ENCODE measurements around the gene TCAP. TPM values are rescaled to one million over a fixed set of nuclear protein-coding genes. Genes with fewer than 3 reads are reported as not detected.
A peak's percentile ranks its signal among the peaks of the same experiment; 100 is the strongest.

Gene TCAP
- total and polyA plus RNA-seq, 2 experiments from 2014 or later = 0.61 to 2.1 TPM

- no peak for TF ChIP-seq CTCF (conservative IDR thresholded peaks at IDR 0.05; ENCODE audit: low read depth in 2 of 2)
- no peak for TF ChIP-seq ZNF331 (CRISPR knock-in tag; IDR thresholded peaks at IDR 0.05; ENCODE audit: low read depth)
- TF ChIP-seq STAT1 (IDR thresholded peaks at IDR 0.05; ENCODE audit: unreplicated experiment) = no peak
- no peak for TF ChIP-seq EZH2phosphoT487 (IDR thresholded peaks at IDR 0.05; ENCODE audit: unreplicated experiment)
- no peak for TF ChIP-seq NANOG (IDR thresholded peaks at IDR 0.05; ENCODE audit: borderline replicate concordance)
- TF ChIP-seq ZNF114 (CRISPR knock-in tag; IDR thresholded peaks at IDR 0.05) = no peak
- no peak for TF ChIP-seq POLR2AphosphoS5 (IDR thresholded peaks at IDR 0.05; ENCODE audit: low read depth)
- TF ChIP-seq CREB1 (CRISPR knock-in tag; IDR thresholded peaks at IDR 0.05; ENCODE audit: low read depth) = no peak
- no peak for TF ChIP-seq ETS1 (IDR thresholded peaks at IDR 0.05)
Measured at GRCh38 chr17:39617100-39617445, 48.1 kb upstream of the TCAP start (continued).

DNA sequence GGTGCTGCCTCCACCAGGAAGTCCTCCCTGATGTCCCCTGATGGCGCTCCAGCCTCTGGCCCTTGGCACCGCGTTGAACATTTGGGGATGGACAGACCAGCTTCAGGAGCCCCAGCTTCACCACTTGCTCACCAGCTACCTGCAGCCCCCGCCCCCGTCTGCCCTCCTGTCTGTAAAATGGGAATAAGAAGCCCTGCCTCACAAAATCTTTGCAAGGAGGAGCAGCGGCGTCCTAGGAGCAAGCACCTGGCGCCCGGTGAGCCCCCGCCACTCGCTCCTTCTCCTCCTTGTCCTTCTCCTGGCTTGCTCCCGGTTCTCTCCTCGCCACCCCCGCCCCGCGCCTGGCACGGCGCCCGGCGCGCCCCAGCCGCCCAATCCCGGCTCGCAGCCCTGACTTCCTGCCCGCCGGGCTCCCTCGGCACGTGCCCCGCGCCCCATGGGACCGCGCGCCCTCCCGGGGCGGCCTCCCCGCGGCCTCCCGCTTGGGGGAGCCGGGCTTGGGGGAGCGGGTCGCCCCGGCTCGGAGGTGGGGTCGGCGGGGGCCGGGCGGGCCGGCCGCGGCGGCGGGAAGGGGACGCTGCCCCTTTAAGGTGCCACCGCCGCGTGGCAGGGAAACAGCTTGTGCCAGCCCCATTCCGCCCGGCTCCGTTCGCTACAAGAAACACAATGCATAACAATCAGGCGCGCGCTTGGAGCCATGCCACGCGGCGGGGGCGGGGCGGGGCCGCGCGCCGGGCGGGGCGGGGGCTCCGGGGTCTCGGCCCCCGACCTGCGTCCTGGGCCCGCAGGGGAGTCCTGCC is 47.5 kb upstream of the TCAP start:
- Mint-ChIP-seq H3K9me3 (no peaks in the 10 kb centered on the region; the same call in 2 of the 3 replicates), H3K27ac (no peak overlapping the region), H3K36me3 (ENCODE audit: low read depth) (no peaks in the 10 kb centered on the region; the same call in 2 of the 3 replicates), H3K4me1 (peaks cover 14% of the 10 kb centered on the region), H3K27me3 (ENCODE audit: insufficient read depth, low read depth, poor library complexity) (peaks cover 75% of the 10 kb centered on the region), H3K4me3 (peak overlapping the region; percentile 77)
- H3K79me2 ChIP-seq (replicated peaks; ENCODE audit: insufficient read depth) = no peaks in the 10 kb centered on the region
- H3K36me3 ChIP-seq (ENCODE audit: insufficient read depth) = no peaks in the 10 kb centered on the region
- TF ChIP-seq POLR2AphosphoS5 (IDR thresholded peaks at IDR 0.05; ENCODE audit: low read depth) (no peak), EZH2 (IDR thresholded peaks at IDR 0.05; ENCODE audit: low read depth, unreplicated experiment) (peak; percentile 56)
- H3K27ac ChIP-seq (ENCODE audit: low read depth) = no peak overlapping the region
- H3F3A ChIP-seq (replicated peaks; ENCODE audit: low read depth) = 0 out of 2 replicates have a peak, but pooled peaks cover 6% of the 10 kb centered on the region
- H3K4me3 ChIP-seq = peak overlapping the region; percentile 92
- H3K9me2 ChIP-seq (ENCODE audit: insufficient read depth) = no peaks in the 10 kb centered on the region
- DNase-seq (ENCODE audit: low spot score) (peak; percentile 77), ATAC-seq (peak; percentile 23)
- peak overlapping the region; percentile 100 for H3K4me2 ChIP-seq
- H2AFZ ChIP-seq = 0 out of 2 replicates have a peak overlapping the region, but pooled peaks have one; percentile 56
- H4K20me1 ChIP-seq (replicated peaks; ENCODE audit: insufficient read depth) = no peaks in the 10 kb centered on the region; the same call in 1 of the 2 replicates
- peaks cover 89% of the 10 kb centered on the region for H3K27me3 ChIP-seq (ENCODE audit: insufficient read depth)
- H3K4me1 ChIP-seq (ENCODE audit: insufficient read depth) = peaks cover 9% of the 10 kb centered on the region; the same call in 1 of the 2 replicates
